HG03521 (cell line): ENCODE measurements around the gene XRN1.
"Not testable (repeated sequence)": the region's sequence is repeated elsewhere in the genome, so short reads cannot be mapped to it uniquely, and the experiment has no call there.

Source experiments
- ATAC-seq: cut with Tn5 transposase; IDR thresholded peaks from one replicate; pipeline ENCODE4 v1.9.1; 2021; ENCODE audit warnings: mild to moderate bottlenecking, moderate library complexity; ENCODE audit not compliant: unreplicated experiment

XRN1 gene

GRCh38 chr3:142447852-142448823, at the start of gene XRN1:
TSS of gene XRN1 (minus strand) at chr3:142448037. CDS start at chr3:142447944, 93 bp downstream.
- ATAC-seq, result peak; percentile 89

GRCh38 chr3:142495103-142495502, 47.3 kb upstream of the XRN1 start:
- ATAC-seq, result no peak

GRCh38 chr3:142492184-142492583, 44.3 kb upstream of the XRN1 start:
- no peak for ATAC-seq

GRCh38 chr3:142489572-142490323, 41.9 kb upstream of the XRN1 start:
- no peak for ATAC-seq

GRCh38 chr3:142484912-142485435, 37.1 kb upstream of the XRN1 start:
- no peak for ATAC-seq

GRCh38 chr3:142481196-142481595, 33.4 kb upstream of the XRN1 start:
- no peak for ATAC-seq

GRCh38 chr3:142470826-142471225, 23.0 kb upstream of the XRN1 start:
- no peak for ATAC-seq

- ATAC-seq, result no peak
These were observed 20.6 kb upstream of the XRN1 start for GRCh38 chr3:142468456-142468855.

GRCh38 chr3:142467768-142468167, 19.9 kb upstream of the XRN1 start:
- ATAC-seq, result no peak

- ATAC-seq, result no peak
These were observed 12.9 kb upstream of the XRN1 start for GRCh38 chr3:142460689-142461088.

- no peak for ATAC-seq
These were observed 12.1 kb upstream of the XRN1 start for GRCh38 chr3:142459929-142460328.

- ATAC-seq, result no peak
These were observed 11.3 kb upstream of the XRN1 start for GRCh38 chr3:142459096-142459495.

GRCh38 chr3:142450881-142451280, 3.0 kb upstream of the XRN1 start:
- no peak for ATAC-seq

GRCh38 chr3:142450189-142450588, 2.4 kb upstream of the XRN1 start:
- no peak for ATAC-seq

- ATAC-seq, result peak; percentile 24
These were observed 461 bp downstream of the XRN1 start for GRCh38 chr3:142447301-142447851.

- ATAC-seq, result no peak
These were observed 2.0 kb downstream of the XRN1 start for GRCh38 chr3:142445816-142446254.

GRCh38 chr3:142444343-142444742, 3.5 kb downstream of the XRN1 start:
- ATAC-seq, result no peak

- ATAC-seq, result not testable (repeated sequence)
These were observed 4.8 kb downstream of the XRN1 start for GRCh38 chr3:142443060-142443459.

GRCh38 chr3:142439499-142440220, 8.2 kb downstream of the XRN1 start:
- ATAC-seq, result not testable (repeated sequence)

- ATAC-seq, result not testable (repeated sequence)
These were observed 9.7 kb downstream of the XRN1 start for GRCh38 chr3:142438096-142438495.
